ENCODE data around the gene ZNF432. TPM values are rescaled to one million over a fixed set of nuclear protein-coding genes. Genes with fewer than 3 reads are reported as not detected.

The ZNF432 gene
- total and polyA plus RNA-seq, 8 donors, result 2.6 to 41.3 (median 9.1) TPM

DNA sequence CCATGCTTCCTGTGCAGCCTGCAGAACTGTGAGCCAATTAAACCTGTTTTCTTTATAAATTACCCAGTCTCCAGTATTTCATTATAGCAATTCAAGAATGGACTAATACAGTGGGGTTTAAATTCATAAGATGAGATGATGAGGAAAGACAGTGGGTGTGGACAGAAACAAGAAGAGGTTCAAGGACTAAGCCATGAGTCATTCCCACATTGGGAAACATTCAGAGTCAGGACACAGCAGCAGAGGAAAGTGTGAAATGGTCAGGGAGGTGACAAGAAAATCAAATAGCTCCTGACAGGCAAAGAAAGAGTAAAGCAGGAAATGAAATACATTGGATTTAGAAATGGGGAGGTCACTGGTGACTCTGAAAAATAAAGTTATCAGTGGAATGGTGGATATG, 37.8 kb upstream of the ZNF432 start:
- H3K27me3 ChIP-seq, result no peaks in the 10 kb centered on the region
- peaks cover 54 to 100% (median 100%) of the 10 kb centered on the region in 4 donors for H3K36me3 ChIP-seq
- intact Hi-C loops (cut with DNase I; ENCODE audit: low total_unique reads), result no loop called here
- peaks cover 0 to under 1% (median 0%) of the 10 kb centered on the region in 4 donors for H3K4me1 ChIP-seq
- TF ChIP-seq, protein P1, sequence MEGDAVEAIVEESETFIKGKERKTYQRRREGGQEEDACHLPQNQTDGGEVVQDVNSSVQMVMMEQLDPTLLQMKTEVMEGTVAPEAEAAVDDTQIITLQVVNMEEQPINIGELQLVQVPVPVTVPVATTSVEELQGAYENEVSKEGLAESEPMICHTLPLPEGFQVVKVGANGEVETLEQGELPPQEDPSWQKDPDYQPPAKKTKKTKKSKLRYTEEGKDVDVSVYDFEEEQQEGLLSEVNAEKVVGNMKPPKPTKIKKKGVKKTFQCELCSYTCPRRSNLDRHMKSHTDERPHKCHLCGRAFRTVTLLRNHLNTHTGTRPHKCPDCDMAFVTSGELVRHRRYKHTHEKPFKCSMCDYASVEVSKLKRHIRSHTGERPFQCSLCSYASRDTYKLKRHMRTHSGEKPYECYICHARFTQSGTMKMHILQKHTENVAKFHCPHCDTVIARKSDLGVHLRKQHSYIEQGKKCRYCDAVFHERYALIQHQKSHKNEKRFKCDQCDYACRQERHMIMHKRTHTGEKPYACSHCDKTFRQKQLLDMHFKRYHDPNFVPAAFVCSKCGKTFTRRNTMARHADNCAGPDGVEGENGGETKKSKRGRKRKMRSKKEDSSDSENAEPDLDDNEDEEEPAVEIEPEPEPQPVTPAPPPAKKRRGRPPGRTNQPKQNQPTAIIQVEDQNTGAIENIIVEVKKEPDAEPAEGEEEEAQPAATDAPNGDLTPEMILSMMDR (IDR thresholded peaks at IDR 0.05), result no peak
- no peak for TF ChIP-seq EP300 (IDR thresholded peaks at IDR 0.05)
- TF ChIP-seq POLR2AphosphoS5 (IDR thresholded peaks at IDR 0.05), result no peak
- TF ChIP-seq POLR2A (IDR thresholded peaks at IDR 0.05), result no peak
- H3K9me3 ChIP-seq, result peaks cover 0 to 82% (median 41%) of the 10 kb centered on the region in 4 donors
- DNase-seq, result no peak
- no peak overlapping the region for H3K4me3 ChIP-seq
- no peak overlapping the region for H3K27ac ChIP-seq

DNA sequence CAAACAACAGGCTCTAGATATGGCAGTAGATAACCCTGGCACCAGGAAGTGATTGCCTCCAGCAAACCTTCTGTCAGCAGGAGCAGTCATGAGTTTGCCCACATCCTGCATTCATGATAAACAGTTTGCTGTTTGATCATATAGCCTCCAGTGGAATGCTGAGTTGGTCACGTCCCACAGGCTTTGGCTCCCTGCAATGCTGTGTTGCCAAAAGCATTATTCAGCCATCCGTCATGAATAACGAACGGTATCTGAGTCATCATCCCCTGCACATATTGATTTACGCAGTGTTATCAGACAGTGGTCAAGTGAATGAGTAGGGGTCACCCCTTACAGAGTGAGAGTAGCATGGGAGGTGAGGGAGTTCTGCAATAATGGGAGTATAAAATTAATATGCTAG, 21.9 kb upstream of the ZNF432 start:
- Histone ChIP-seq H3K9me3 (peaks cover 54 to 100% (median 92%) of the 10 kb centered on the region in 4 donors), H3K36me3 (peaks cover 81 to 100% (median 100%) of the 10 kb centered on the region in 4 donors), H3K4me3 (no peak overlapping the region), H3K27me3 (no peaks in the 10 kb centered on the region), H3K4me1 (no peaks in the 10 kb centered on the region), H3K27ac (no peak overlapping the region)
- 95 to 97% (median 96%) methylated on average over 5 of the region's 5 CpGs for WGBS, 5 donors
- no peak for DNase-seq
- TF ChIP-seq POLR2AphosphoS5 (IDR thresholded peaks at IDR 0.05) (no peak), EP300 (IDR thresholded peaks at IDR 0.05) (no peak), POLR2A (IDR thresholded peaks at IDR 0.05) (no peak)
- TF ChIP-seq, protein P1 (IDR thresholded peaks at IDR 0.05), result no peak
- intact Hi-C loops (cut with DNase I; ENCODE audit: low total_unique reads), result no loop called here

DNA sequence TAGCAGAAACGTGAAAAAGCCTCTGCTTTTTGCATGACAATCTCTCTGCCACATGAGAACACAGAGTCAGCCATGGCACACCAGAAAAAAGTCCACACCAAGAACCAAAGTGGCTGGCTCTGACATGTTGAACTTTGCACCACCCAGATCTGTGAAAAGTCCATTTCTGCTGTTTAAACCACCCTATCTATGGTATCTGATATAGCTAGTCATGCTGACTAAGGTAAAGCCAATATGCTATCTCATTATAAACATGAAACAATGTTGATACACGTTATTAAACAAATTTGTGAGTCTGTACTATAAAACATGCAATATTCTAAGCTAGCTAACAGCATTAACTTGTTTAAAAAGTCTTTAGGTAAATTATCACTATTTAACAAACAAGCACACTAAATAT, 21.0 kb upstream of the ZNF432 start:
- intact Hi-C loops (cut with DNase I; ENCODE audit: low total_unique reads), result no loop called here
- no peak overlapping the region for H3K27ac ChIP-seq
- 68 to 85% (median 77%) methylated on average over 2 of the region's 2 CpGs for WGBS, 5 donors
- DNase-seq, result no peak
- no peaks in the 10 kb centered on the region for H3K27me3 ChIP-seq
- H3K4me3 ChIP-seq, result no peak overlapping the region
- H3K36me3 ChIP-seq, result peaks cover 75 to 100% (median 99%) of the 10 kb centered on the region in 4 donors
- TF ChIP-seq POLR2AphosphoS5 (IDR thresholded peaks at IDR 0.05), result no peak
- no peak for TF ChIP-seq EP300 (IDR thresholded peaks at IDR 0.05)
- TF ChIP-seq, protein P1 (IDR thresholded peaks at IDR 0.05), result no peak
- TF ChIP-seq POLR2A (IDR thresholded peaks at IDR 0.05), result no peak
- H3K4me1 ChIP-seq, result no peaks in the 10 kb centered on the region
- peaks cover 61 to 100% (median 95%) of the 10 kb centered on the region in 4 donors for H3K9me3 ChIP-seq

DNA sequence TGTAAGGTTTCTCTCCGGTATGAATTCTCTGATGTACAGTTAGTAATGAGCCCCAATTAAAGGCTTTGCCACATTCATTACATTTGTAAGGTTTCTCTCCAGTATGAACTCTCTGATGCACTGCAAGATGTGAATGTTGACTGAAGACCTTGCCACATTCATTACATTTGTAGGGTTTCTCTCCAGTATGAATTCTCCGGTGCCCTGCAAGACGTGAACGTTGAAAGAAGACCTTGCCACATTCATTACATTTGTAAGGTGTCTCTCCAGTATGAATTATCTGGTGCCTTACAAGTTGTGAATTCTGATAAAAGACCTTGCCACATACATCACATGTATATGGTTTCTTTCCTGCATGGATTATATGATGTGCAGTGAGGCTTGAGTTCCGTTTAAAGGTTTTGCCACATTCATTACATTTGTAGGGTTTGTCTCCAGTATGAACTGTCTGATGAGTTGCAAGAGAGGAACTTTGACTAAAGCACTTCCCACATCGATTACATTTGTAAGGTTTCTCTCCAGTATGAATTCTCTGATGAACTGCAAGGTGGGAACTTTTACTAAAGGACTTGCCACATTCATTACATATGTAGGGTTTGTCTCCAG, 17.7 kb upstream of the ZNF432 start:
- no peak overlapping the region for H3K27ac ChIP-seq
- H3K27me3 ChIP-seq, result no peaks in the 10 kb centered on the region
- no peak for DNase-seq
- peaks cover 86 to 100% (median 95%) of the 10 kb centered on the region in 4 donors for H3K9me3 ChIP-seq
- 96 to 99% (median 97%) methylated on average over 6 of the region's 6 CpGs for WGBS, 5 donors
- H3K4me1 ChIP-seq, result no peaks in the 10 kb centered on the region
- no peak overlapping the region for H3K4me3 ChIP-seq
- H3K36me3 ChIP-seq, result peaks cover 56 to 100% (median 93%) of the 10 kb centered on the region in 4 donors
- intact Hi-C loops (cut with DNase I; ENCODE audit: low total_unique reads), result no loop called here
- TF ChIP-seq, protein P1 (IDR thresholded peaks at IDR 0.05), result no peak
- TF ChIP-seq POLR2AphosphoS5 (IDR thresholded peaks at IDR 0.05) (no peak), EP300 (IDR thresholded peaks at IDR 0.05) (no peak), POLR2A (IDR thresholded peaks at IDR 0.05) (no peak)
